Motor neuron (in vitro differentiated cells): Measurements from ENCODE around the gene SUGP2. TPM values are rescaled to one million over a fixed set of nuclear protein-coding genes. Genes with fewer than 3 reads are reported as not detected.

Source experiments
- ATAC-seq, 8 experiments: fragments of 200-7000 bp; cut with Tn5 transposase; replicated peaks in 6 of 8; 2 replicates each; pipeline ENCODE4 v1.8.0; 2021; ENCODE audit warnings: mild to moderate bottlenecking in 8 of 8, moderate library complexity in 8 of 8
- H3K27ac ChIP-seq, 2 donors: fragments of 250-450 bp; sonication (Bioruptor Pico); 2 replicates each; pipeline ENCODE4 v1.9.0; 2021; ENCODE audit warnings: antibody characterized with exemption in 2 of 2, mild to moderate bottlenecking in 2 of 2, moderate library complexity in 1 of 2
- H3K4me1 ChIP-seq, 2 donors: fragments of 250-450 bp; sonication (Bioruptor Pico); replicated peaks in 1 of 2; 2 replicates each; pipeline ENCODE4 v1.6.1; 2021; ENCODE audit warnings: antibody characterized with exemption in 2 of 2, mild to moderate bottlenecking in 2 of 2, moderate library complexity in 1 of 2
- H3K4me3 ChIP-seq, 5 donors: fragments of 250-450 bp; sonication (Bioruptor Pico); 2 replicates each; pipeline ENCODE4 v1.9.0; 2021; ENCODE audit warnings: antibody characterized with exemption in 5 of 5, mild to moderate bottlenecking in 5 of 5, moderate library complexity in 4 of 5
- WGBS, 10 experiments: fragments of 450-650 bp; shearing (Covaris generic); methylation state at CpG; one replicate each; pipeline ENCODE4 v1.0.0; 2022; 5-methylcytosine and 5-hydroxymethylcytosine counted together
- in situ Hi-C, 9 experiments: fragments of 400-800 bp; cut with MboI; loops; one replicate each; pipeline ENCODE4 v1.15.0; 2021; ENCODE audit warnings: low sequenced_read_pairs in 9 of 9, low pct_unique_long_range_greater_than_20kb in 2 of 9; ENCODE audit not compliant: unreplicated experiment in 9 of 9
- total RNA-seq, 8 experiments: library from RNA; unstranded; fragments of 300-600 nt; gene quantifications; 2 replicates each; pipeline versions ENCODE4 v1.2.3 to v1.2.4, GENCODE V29; 2022

SUGP2 gene
- total RNA-seq, 8 experiments from 2014 or later: 36.4 to 126 (median 63.2) TPM

DNA sequence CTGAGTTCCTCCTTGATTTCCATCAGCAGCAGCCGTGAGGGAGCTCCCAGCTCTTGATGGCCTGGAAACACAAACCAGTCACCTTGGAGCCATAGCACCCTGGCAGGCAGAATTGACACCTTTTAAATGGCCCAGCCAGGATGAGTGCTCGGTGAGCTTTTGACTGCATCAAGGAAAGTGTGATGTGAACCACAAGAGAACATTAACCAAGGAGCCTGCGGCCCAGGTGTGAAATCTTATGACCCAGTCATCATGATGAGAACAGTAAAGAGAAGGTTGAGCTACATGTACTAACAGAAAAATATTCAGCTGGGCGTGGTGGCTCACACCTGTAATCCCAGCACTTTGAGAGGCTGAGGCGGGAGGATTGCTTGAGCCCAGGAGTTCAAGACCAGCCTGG, 22.8 kb downstream of the SUGP2 start:
- Histone ChIP-seq H3K4me1 (no peaks in the 10 kb centered on the region), H3K27ac (no peak overlapping the region)
- WGBS, 10 experiments: 92 to 100% (median 100%) methylated on average over 1 to 5 of the region's 5 CpGs; no CpG with 5 or more reads in 4 of the 10 experiments

DNA sequence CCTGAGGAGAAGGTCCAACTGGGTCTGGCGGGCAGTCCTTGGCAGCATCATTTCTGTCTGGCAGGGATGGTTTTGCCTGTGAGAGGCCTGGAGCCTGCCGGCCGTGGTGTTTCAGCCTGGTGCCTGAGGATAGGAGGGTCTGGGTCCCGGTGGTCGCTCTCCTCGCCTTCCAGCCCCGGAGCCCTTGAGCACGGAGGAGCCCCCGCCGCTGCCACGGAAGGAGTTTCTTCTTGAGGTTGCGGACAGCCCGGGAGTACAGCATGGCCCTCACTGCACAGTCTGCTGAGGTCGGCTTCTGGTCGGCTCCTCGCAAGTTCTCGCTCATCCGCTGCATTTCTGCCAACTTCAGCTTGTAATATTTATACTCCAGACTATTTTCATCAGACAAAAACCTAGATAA, 23.4 kb downstream of the SUGP2 start:
- no peak for ATAC-seq
- in situ Hi-C loops: no loop called here
- no peaks in the 10 kb centered on the region for H3K4me1 ChIP-seq
- 40 to 100% (median 99%) methylated on average over 1 to 17 of the region's 18 CpGs; no CpG with 5 or more reads in 2 of the 10 experiments for WGBS, 10 experiments
- no peak overlapping the region for H3K27ac ChIP-seq
- H3K4me3 ChIP-seq: no peak overlapping the region

More for the DNA sequence above, 22.8 kb downstream of the SUGP2 start:
- H3K4me3 ChIP-seq: no peak overlapping the region
- no peak for ATAC-seq
- in situ Hi-C loops: no loop called here

DNA sequence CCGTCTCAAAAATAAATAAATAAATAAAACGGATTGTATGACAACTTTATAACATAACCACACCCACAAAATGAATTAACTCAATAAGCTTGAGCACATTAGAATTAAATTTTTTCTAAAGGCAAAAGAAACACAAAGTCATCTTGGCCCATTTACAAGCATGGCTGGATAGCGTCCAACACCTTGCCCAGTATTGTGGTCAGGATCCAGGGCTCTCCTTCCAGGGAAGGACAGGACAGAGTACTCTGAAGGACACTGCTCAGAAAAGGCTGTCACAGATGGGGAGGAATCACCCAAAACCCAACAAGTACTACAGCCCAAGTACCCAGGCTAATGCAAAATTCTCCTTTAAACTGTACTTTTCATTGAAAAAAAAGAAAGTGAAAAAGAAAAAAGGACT, 27.1 kb downstream of the SUGP2 start:
- ATAC-seq: no peak
- in situ Hi-C loops: no loop called here

DNA sequence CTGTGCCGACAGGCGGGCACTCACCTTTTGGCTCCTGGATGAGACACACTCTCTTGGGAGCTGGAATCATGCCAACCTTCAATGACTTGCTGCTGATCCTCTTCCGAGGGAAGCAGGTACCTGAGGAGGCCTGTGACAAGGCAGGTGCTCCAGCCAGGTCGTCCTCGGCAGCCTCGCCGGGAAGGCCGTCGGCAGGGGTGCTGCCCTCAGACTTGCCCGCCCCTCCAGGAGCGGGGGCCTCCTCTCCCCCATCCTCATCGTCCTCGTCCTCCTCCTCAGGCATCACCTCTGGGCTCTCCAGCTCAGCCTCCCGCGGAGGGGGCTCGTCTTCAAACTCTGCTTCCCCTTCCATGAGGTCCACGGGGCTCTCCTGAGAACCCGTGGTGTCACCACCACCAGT, 29.2 kb downstream of the SUGP2 start:
- in situ Hi-C loops: no loop called here
- Histone ChIP-seq H3K4me3 (no peak overlapping the region), H3K27ac (no peak overlapping the region), H3K4me1 (no peaks in the 10 kb centered on the region)
- no peak for ATAC-seq
- 60 to 100% (median 100%) methylated on average over 1 to 5 of the region's 18 CpGs; no CpG with 5 or more reads in 3 of the 10 experiments for WGBS, 10 experiments

More for the DNA sequence above, 27.1 kb downstream of the SUGP2 start:
- Histone ChIP-seq H3K4me3 (no peak overlapping the region), H3K27ac (no peak overlapping the region), H3K4me1 (no peaks in the 10 kb centered on the region)
- WGBS, 10 experiments: 0 to 100% (median 90%) methylated on average over 1 to 3 of the region's 3 CpGs; no CpG with 5 or more reads in 1 of the 10 experiments

DNA sequence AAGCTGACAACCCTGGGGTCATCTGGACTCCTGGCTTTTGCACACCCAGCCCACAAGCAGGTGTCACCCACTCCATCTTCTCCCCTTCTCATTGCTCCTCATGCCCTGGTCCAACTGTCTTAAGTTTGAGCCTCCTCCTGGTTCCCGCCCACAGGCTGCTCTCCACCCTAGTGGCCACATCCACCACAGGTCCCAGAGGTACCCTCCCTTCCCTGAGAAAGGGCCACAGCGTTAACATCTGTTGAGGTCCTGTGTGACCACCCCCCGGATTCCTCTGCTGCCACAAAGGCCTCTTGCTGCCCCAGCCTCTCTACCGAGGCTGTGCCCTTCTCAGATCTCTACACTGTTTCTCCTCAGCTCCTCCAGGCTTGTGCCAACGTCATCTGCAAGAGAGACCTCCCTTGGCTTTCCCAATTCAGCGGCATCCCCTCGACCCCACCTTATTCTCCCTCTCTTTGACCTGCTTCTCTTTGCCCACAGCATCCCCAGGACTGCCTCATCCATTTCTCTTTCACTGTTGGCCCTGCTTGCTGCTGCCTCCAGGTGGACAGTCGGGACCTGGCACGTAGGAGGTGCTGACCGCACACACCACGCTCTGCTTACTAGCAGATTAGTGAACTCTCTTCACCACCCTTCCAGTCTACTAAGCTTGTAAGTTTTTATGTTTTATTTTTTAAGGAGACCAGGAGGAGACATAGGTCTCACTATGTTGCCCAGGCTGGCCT, 33.3 kb downstream of the SUGP2 start:
- no peak overlapping the region for H3K27ac ChIP-seq
- no peak overlapping the region for H3K4me3 ChIP-seq
- ATAC-seq: peak in 1 of 8 experiments; percentile 5
- in situ Hi-C loops: loop anchor here in 1 of 9 experiments (25.0 kb wide), 1 partner anchor 413 kb away; the partner anchor contains the start of gene REX1BD
- 57 to 100% (median 90%) methylated on average over 1 to 8 of the region's 11 CpGs; no CpG with 5 or more reads in 1 of the 10 experiments for WGBS, 10 experiments
- H3K4me1 ChIP-seq: peaks cover 0 to 6% of the 10 kb centered on the region in 2 donors

DNA sequence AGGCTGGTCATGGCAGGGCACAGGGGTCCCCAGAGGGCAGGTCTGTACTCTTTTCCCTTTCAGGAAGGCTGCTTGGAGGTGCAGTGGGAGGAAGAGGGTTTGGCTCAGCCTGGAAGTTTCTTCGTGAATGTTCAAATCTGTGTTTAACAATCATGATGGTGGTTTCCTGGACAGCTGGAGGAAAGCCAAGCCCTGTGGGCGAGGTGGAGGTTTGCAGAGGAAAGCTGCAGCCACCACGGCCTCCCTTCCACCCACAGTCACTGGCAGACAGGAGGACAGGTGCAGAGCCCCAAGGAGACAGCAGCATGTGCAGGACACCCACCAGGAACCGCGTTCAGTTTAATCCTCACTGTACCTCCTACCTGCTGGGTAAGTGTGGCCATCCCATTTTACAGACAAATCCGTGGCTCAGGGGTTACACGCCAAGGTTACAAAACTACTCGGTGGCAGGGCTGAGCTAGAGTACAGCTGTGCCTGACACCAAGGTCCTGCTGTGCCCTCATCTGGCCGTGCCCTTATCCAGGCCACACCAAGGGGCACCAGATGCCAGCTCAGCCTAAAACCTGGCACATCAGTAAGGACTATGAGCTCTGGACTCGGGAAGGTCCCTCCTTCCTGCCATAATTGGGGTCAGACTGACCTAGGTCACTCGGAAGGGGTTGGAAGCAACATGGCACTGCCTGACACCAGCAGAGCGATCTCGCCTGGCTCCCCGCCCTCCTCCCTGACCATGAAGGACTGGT, 34.1 kb downstream of the SUGP2 start:
- no peak overlapping the region for H3K4me3 ChIP-seq
- H3K4me1 ChIP-seq: peaks cover 0 to 6% of the 10 kb centered on the region in 2 donors
- peak in 2 of 8 experiments; percentile 6 to 7 for ATAC-seq
- in situ Hi-C loops: loop anchor here in 1 of 9 experiments (25.0 kb wide), 1 partner anchor 412 kb away; the partner anchor contains the start of gene REX1BD
- WGBS, 10 experiments: 77 to 100% methylated on average over 1 to 3 of the region's 14 CpGs; no CpG with 5 or more reads in 8 of the 10 experiments
- no peak overlapping the region for H3K27ac ChIP-seq

DNA sequence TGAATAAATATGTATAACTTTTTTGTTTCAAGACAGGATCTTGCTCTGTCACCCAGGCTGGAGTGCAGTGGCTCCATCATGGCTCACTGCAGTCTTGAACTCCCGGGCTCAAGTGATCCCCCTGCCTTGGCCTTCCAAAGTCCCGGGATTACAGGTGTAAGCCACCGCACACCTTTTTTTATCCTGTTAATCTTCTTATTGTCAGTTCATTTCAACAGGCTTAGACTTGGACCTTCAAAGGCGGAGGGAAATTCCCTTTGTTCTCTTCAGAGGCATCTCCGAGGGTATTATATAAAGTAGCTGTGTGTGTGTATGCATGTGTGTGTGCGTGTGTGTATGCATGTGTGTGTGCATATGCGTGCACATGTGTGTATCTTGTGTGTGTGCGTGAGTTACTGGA, 35.0 kb downstream of the SUGP2 start:
- 90 to 100% (median 98%) methylated on average over 1 to 6 of the region's 8 CpGs; no CpG with 5 or more reads in 2 of the 10 experiments for WGBS, 10 experiments
- Histone ChIP-seq H3K27ac (no peak overlapping the region), H3K4me1 (peaks cover 0 to 6% of the 10 kb centered on the region in 2 donors), H3K4me3 (no peak overlapping the region)
- in situ Hi-C loops: loop anchor here in 1 of 9 experiments (25.0 kb wide), 1 partner anchor 411 kb away; the partner anchor contains the start of gene REX1BD
- ATAC-seq: no peak

DNA sequence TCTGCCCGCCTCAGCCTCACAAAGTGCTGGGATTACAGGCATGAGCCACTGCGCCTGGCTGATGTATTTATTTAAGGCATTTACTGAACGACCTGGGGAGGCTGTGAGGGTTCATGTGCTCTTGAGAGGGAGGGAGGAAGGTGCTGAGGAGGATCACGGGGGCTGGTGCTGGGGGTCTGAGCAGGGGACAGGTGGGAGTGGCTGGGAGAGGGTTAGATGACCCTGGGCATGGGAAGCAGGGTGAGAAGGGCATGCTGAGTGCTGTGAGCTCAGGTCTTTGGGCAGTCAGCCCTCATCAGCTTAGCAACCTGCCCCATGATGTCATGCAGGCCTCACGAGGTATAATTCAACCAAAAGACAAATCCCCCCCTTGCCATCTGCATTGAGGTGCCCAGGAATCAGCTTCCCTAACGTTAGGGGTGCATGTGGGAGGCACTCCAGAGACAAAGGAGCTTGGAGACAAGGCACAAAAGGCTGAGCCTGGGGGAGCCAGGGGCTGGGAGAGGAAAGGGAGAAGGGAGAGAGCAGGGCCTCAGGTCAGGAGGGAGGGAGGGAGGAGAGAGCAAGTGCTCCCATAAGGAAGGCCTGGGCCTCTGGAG, 36.4 kb downstream of the SUGP2 start:
- 75 to 100% (median 100%) methylated on average over 2 of the region's 6 CpGs; no CpG with 5 or more reads in 7 of the 10 experiments for WGBS, 10 experiments

DNA sequence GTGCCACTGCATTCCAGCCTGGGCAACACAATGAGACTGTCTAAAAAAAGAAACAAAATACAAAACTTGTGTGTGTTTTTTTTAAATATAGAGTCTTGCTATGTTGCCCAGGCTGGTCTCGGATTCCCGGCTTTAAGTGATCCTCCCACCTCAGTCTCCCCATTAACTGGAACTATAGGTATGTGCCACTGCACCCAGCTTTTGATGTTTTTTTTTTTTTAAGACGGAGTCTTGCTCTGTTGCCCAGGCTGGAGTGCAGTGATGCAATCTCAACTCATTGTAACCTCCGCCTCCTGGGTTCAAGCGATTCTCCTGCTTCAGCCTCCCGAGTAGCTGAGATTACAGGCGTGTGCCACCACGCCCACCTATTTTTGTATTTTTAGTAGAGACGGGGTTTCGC, 37.0 kb downstream of the SUGP2 start:
- 44 to 100% (median 91%) methylated on average over 1 to 8 of the region's 10 CpGs; no CpG with 5 or more reads in 2 of the 10 experiments for WGBS, 10 experiments
- no peak for ATAC-seq
- H3K4me3 ChIP-seq: no peak overlapping the region
- H3K4me1 ChIP-seq: peaks cover 0 to 6% of the 10 kb centered on the region in 2 donors
- H3K27ac ChIP-seq: no peak overlapping the region
- in situ Hi-C loops: loop anchor here in 1 of 9 experiments (25.0 kb wide), 1 partner anchor 409 kb away; the partner anchor contains the start of gene REX1BD

More for the DNA sequence above, 36.4 kb downstream of the SUGP2 start:
- Histone ChIP-seq H3K4me1 (peaks cover 0 to 6% of the 10 kb centered on the region in 2 donors), H3K4me3 (no peak overlapping the region), H3K27ac (peak overlapping the region in 1 of 2 donors; percentile 36)
- in situ Hi-C loops: loop anchor here in 1 of 9 experiments (25.0 kb wide), 1 partner anchor 410 kb away; the partner anchor contains the start of gene REX1BD
- peak in 4 of 8 experiments; percentile 11 to 24 (median 22) for ATAC-seq

DNA sequence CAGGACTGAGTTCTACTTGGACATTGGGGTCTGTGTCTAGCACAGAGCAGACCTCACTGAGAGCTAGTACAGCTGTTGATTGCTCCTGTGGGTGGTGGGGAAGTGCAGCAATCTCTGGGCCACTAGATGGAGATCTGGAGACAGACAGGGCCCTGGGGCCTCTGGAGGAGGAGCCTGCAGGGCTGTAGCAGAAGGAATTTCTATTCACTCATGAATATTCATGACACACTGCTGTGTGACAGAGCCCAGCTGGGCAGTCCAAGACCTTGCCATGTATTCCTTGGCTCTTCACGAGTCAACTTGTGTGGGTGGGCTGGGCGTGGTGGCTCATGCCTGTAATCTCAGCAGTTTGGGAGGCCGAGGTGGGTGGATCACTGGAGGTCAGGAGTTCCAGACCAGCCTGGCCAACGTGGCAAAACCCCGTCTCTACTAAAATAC, 37.5 kb downstream of the SUGP2 start:
- WGBS, 10 experiments: 0 to 63% (median 27%) methylated on average over 2 to 4 of the region's 5 CpGs; no CpG with 5 or more reads in 4 of the 10 experiments
- ATAC-seq: peak; percentile 91 to 99 (median 94)
- H3K4me1 ChIP-seq: peaks cover 0 to 6% of the 10 kb centered on the region in 2 donors
- in situ Hi-C loops: loop anchor here in 1 of 9 experiments (25.0 kb wide), 1 partner anchor 409 kb away; the partner anchor contains the start of gene REX1BD
- H3K27ac ChIP-seq: no peak overlapping the region
- H3K4me3 ChIP-seq: no peak overlapping the region

DNA sequence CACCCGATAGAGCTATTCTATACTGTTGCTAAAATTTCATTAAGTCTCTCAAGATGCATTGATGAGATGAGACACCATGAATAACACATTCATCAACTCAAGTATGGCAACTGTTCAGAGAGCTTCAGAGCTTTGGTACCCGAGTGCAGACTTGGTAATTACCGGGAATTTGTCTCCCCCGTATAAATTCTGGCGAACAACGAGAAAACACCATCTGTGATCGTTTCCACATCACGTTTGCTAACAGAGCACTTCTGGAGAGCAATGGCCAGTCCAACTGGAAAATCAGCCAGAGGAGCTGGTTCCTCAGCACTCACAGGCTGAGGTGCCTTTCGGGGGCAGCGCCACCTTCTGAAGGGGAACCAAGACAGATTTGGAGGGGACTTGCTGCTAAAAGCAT, 40.2 kb downstream of the SUGP2 start:
- no peak for ATAC-seq
- no peak overlapping the region for H3K27ac ChIP-seq
- in situ Hi-C loops: loop anchor here in 1 of 9 experiments (25.0 kb wide), 1 partner anchor 406 kb away; the partner anchor contains the start of gene REX1BD
- 57 to 96% (median 91%) methylated on average over 1 to 9 of the region's 10 CpGs; no CpG with 5 or more reads in 3 of the 10 experiments for WGBS, 10 experiments
- peaks cover 0 to 6% of the 10 kb centered on the region in 2 donors for H3K4me1 ChIP-seq
- H3K4me3 ChIP-seq: no peak overlapping the region

DNA sequence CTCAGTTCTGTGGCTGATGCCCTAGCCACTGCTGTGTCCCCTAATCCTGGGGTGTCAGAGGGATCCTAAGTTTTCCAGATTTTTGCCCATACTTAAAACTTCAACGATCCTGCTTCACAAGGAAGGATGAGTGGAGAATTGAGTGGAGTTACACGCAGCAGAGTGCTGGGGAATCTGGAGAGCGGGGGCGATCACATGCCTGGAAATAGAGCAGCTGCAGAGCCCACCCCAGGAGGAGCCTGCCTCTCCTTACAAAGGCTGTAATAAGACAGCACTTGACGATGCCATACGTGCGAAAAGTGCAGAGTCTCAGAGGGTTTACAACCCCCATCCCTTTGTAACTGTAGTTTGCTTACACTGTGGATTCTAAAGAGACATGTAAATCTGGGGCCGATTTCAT, 40.6 kb downstream of the SUGP2 start:
- ATAC-seq: no peak
- WGBS, 10 experiments: 70 to 100% (median 89%) methylated on average over 2 to 7 of the region's 8 CpGs; no CpG with 5 or more reads in 2 of the 10 experiments
- Histone ChIP-seq H3K4me1 (peaks cover 0 to 6% of the 10 kb centered on the region in 2 donors), H3K27ac (no peak overlapping the region), H3K4me3 (no peak overlapping the region)
- in situ Hi-C loops: loop anchor here in 1 of 9 experiments (25.0 kb wide), 1 partner anchor 405 kb away; the partner anchor contains the start of gene REX1BD
